ENCODE measurements around the gene RAD51C.
"Not testable (repeated sequence)": the region's sequence is repeated elsewhere in the genome, so short reads cannot be mapped to it uniquely, and the experiment has no call there.

RAD51C gene

GRCh38 chr17:58692239-58693055, at the start of gene RAD51C:
RAD51C (plus strand) TSS chr17:58692602; CDS start chr17:58692644, 42 bp downstream.
- no peak for DNase-seq

DNA sequence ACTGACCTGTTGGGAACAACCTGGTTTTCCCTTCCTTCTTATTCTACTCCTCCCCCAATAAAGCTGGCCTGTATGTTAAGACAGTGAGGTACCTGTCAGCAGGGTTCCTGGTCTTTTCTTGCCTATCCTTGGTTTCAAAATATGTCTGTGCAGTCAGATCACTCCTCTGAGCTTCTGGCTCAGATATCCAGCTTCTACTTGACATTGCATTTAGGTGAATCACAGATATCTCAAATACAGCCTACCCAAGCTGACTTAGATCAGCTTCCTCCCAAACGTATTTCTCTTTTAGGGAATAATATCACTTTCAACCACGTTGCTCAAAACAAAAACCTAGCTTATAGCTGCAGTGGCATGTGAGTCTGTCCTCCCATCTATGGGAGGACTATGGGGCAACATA, 49.3 kb upstream of the RAD51C start:
- DNase-seq, result no peak

GRCh38 chr17:58648236-58648635, 44.2 kb upstream of the RAD51C start:
- DNase-seq, result no peak

GRCh38 chr17:58657962-58658803, 34.2 kb upstream of the RAD51C start:
- not testable (repeated sequence) for DNase-seq

DNA sequence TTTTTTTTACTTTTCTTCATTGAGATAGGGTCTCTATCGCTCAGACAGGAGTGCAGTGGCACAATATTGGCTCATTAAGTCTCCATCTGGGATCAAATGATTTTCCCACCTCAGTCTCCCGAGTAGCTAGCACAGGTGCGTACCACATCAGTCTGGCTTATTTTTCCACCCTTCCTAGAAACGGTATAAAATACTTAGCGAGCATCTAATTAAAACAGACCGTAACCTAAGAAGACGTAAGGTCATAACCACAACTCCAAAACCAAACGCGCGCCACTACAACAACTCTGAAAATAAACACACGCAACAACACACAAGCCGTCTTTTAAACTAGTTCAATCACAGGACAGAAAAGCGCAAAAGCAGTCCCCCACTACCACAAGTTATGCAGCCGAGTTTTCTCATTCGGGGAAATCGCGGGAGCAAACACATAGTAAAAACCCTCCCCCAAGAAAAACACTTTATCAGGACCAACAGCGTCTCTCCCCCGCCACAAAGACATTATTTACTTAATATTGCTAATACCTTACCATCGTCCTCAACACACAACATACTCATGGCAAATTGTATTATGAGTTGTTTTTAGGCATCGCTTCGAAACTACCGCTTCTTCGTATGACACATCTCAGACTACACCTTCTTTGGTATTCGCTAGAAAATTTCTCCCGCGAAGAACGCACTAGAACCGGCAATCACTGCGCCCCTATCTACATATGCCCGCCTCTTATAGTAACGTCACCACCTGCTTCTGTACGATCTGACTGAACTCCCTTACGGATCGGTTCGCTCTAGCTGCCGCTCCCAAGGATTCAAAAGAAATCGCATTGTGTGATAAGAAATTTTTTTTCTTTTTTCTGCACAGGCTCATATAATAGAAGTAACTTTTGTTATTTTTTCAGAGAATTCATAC, 33.3 kb upstream of the RAD51C start:
- peak; percentile 93 for DNase-seq

- DNase-seq, result not testable (repeated sequence)
These were observed 32.7 kb upstream of the RAD51C start for GRCh38 chr17:58659714-58660084.

DNA sequence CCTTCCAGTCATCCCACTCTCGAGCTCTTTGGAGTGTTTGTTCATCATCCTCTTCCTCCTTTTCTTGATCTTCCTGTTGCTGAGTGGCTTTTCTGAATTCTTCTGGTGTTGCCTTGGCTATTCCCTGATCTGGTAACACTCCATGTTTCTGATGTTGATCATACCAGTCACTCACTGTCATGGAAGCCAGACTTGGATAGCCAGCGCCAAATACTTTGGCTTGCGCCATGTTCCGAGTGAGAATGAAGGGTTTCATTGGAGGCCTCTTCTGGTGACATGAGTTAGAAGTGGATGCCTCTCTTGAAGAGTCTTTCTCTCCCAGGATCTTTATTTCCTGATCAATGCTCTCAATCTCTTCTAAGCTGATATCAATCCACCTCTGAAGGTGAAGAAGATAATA, 31.8 kb upstream of the RAD51C start:
- no peak for DNase-seq

DNA sequence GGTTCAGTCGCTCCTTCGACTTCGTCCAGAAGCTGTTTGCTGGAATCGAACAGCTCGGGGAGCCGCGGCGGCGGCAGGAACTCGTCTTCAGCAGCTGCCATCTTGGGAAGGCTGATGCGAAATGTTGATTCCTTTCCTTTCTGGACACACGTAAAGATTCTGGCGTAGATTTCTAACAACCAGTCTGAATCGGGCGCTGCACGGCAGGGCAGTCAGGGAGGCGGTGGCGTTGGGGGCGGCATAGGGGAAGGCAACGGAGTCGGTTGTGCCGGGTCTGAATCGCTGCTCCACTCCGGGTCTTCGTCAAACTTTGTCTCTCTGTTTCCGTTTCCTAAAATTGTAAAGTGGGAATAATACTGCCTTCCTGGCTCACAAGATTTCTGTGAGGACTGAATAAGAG, 30.9 kb upstream of the RAD51C start:
- DNase-seq, result no peak

GRCh38 chr17:58664302-58664701, 28.1 kb upstream of the RAD51C start:
- no peak for DNase-seq

GRCh38 chr17:58665946-58666857, 26.2 kb upstream of the RAD51C start:
- no peak for DNase-seq

DNA sequence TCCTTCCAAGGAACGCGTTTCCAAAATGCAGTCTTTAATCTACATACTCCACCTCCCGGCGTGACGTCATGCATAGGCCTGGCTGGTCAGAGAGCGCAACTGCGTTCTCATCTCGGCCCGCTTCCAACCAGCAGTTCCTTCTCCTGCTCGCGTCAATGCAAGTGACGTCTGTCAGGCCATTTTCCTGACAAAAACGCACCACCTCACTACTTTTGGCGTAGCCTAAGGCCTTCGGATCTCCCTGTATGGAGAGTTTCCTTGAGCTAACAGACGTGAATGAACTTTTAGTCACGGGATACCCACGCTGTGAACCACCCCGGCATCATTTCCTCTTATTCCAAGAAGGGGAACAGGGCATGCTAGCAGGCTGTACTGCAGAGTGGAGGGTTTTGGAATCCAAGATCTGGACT, 25.5 kb upstream of the RAD51C start:
- DNase-seq, result no peak

- no peak for DNase-seq
These were observed 24.3 kb upstream of the RAD51C start for GRCh38 chr17:58667934-58668597.

- DNase-seq, result no peak
These were observed 23.8 kb upstream of the RAD51C start for GRCh38 chr17:58668598-58668935.

- DNase-seq, result no peak
These were observed 22.5 kb upstream of the RAD51C start for GRCh38 chr17:58669853-58670252.

DNA sequence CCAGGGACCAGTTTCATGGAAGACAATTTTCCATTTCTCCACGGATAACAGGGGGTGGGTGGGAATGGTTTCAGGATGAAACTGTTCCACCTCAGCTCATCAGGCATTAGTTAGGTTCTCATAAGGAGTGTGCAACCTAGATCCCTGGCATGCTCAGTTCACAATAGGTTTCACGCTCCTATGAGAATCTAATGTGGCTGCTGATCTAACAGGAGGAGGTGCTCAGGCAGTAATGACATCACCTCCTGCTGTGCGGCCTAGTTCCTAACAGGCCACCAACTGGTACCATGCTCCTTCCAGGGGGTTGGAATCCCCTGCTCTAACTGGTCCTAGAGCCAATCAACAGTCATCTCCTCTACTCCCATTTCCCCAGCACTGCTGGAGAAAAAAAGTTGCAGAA, 20.4 kb upstream of the RAD51C start:
- no peak for DNase-seq

DNA sequence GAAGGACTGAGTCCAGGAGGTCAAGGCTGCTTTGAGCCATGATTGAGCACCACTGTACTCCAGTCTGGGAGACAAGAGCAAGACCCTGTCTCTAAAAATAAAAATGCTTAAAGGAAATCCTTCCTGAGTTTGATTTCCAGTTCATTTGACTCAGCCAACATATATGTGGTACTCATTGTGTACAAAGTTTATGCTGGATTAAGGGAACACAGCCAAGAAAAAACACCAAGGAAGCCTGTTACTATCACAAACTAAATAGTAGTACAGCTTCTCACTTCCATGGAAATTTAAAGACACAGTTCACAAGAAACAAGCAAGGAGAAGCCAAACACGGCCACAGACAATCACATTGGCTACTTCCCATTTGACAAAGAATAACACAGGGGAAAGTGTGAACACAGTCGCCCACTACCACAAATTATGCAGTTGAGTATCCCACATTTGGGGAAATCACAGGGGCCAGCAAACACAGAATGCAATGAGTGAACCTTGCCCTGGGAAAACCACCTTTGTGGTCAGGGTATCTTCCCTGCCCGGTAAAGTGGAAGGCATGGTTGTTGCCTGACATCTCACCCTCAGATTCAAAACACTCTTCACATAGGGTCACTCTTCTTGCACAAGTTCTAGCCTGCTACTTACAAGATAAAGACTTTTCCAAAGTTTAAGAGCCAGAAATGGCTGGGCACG, 15.1 kb upstream of the RAD51C start:
- DNase-seq, result no peak

DNA sequence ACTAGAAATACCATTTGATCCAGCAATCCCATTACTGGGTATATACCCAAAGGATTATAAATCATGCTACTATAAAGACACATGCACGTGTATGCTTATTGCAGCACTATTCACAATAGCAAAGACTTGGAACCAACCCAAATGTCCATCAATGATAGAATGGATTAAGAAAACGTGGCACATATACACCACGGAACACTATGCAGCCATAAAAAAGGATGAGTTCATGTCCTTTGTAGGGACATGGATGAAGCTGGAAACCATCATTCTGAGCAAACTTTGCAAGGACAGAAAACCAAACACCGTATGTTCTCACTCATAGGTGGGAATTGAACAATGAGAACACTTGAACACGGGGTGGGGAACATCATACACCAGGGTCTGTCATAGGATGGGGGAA, 14.1 kb upstream of the RAD51C start:
- not testable (repeated sequence) for DNase-seq

DNA sequence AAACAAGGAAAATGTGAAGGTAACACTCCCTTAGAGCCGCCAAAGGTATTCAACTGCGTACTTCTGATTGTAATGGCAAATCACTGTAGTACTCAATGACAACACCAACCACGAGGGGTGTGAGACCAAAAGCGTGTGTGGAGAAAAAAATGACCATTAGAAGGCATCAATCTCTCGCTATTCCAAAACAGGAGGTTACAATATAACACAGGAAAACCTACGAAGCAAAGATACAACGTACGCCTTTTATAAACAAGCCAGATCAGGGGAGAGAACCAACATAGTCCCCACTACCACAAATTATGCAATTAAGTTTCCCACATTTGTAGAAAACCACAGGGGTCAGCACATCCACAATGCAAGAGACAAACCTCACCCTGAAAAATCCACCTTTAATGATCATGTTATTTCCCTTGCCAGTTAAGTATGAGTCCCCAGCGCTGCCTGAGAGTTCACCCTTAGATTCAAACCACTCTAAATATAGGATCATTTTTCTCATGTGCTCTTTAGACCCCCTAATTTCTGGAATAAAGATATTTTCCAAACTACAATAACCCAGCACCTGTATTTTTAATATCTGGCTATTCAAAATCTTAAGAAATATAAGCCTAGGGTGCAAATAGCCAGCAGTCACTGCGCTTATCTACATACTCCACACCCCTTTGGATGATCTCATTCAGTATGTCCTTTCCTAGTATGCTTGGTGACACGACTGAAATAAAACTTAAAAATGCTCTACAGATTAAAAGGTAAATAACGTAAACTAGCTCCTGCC, 13.0 kb upstream of the RAD51C start:
- no peak for DNase-seq

GRCh38 chr17:58680038-58680369, 12.4 kb upstream of the RAD51C start:
- DNase-seq, result no peak

GRCh38 chr17:58684003-58684402, 8.4 kb upstream of the RAD51C start:
- DNase-seq, result no peak

Measured in NCI-H1417 treated with DMSO at 0.1 percent for 48 hours (cell line).